ENCODE data around the gene ACOT8. TPM values are rescaled to one million over a fixed set of nuclear protein-coding genes. Genes with fewer than 3 reads are reported as not detected.
"Not testable (repeated sequence)": the region's sequence is repeated elsewhere in the genome, so short reads cannot be mapped to it uniquely, and the experiment has no call there.

Gene ACOT8
- total RNA-seq, 1 donor from 2014 or later = 27.7 TPM

- DNase-seq = peak; percentile 84
Observed at GRCh38 chr20:45827030-45827652, 30.1 kb downstream of the ACOT8 start, which contains the start of gene TNNC2. TSS of gene TNNC2 (minus strand) at chr20:45827312. CDS start at chr20:45827248, 64 bp downstream.

- DNase-seq = peak; percentile 95
Observed at GRCh38 chr20:45826381-45827019, 30.7 kb downstream of the ACOT8 start.

- DNase-seq = peak; percentile 71
Observed at GRCh38 chr20:45823949-45824835, 33.0 kb downstream of the ACOT8 start.

GRCh38 chr20:45822857-45823256 is 34.3 kb downstream of the ACOT8 start:
- DNase-seq = peak; percentile 73

- no peak for DNase-seq
Observed at GRCh38 chr20:45821947-45822346, 35.2 kb downstream of the ACOT8 start.

GRCh38 chr20:45819466-45819865 is 37.7 kb downstream of the ACOT8 start:
- no peak for DNase-seq

GRCh38 chr20:45818239-45818638 is 39.0 kb downstream of the ACOT8 start:
- no peak for DNase-seq

- no peak for DNase-seq
Observed at GRCh38 chr20:45817376-45818194, 39.6 kb downstream of the ACOT8 start.

- DNase-seq = no peak
Observed at GRCh38 chr20:45816951-45817350, 40.2 kb downstream of the ACOT8 start.

GRCh38 chr20:45814314-45814713 is 42.9 kb downstream of the ACOT8 start:
- no peak for DNase-seq

GRCh38 chr20:45813489-45813888 is 43.7 kb downstream of the ACOT8 start:
- no peak for DNase-seq

GRCh38 chr20:45813006-45813340 is 44.2 kb downstream of the ACOT8 start:
- DNase-seq = no peak

- DNase-seq = peak; percentile 99
Observed at GRCh38 chr20:45812157-45813005, 44.8 kb downstream of the ACOT8 start, which contains the start of gene UBE2C. TSS of gene UBE2C (plus strand) at chr20:45812644. CDS start at chr20:45812696, 52 bp downstream.

GRCh38 chr20:45810191-45810970 is 46.8 kb downstream of the ACOT8 start:
- no peak for DNase-seq

GRCh38 chr20:45801851-45802250 is 55.3 kb downstream of the ACOT8 start:
- DNase-seq = no peak

GRCh38 chr20:45798935-45799642 is 58.1 kb downstream of the ACOT8 start:
- peak; percentile 74 for DNase-seq

GRCh38 chr20:45797955-45798354 is 59.2 kb downstream of the ACOT8 start:
- DNase-seq = not testable (repeated sequence)

GRCh38 chr20:45797510-45797909 is 59.7 kb downstream of the ACOT8 start:
- DNase-seq = not testable (repeated sequence)

GRCh38 chr20:45796337-45797065 is 60.7 kb downstream of the ACOT8 start:
- peak; percentile 51 for DNase-seq

Data from tongue (tissue), 2 donors.